HG02943 (cell line): ENCODE measurements around the gene SPINK6.

Experiments used
- ATAC-seq: cut with Tn5 transposase; IDR thresholded peaks from one replicate; pipeline ENCODE4 v1.9.1; 2021; ENCODE audit warnings: mild to moderate bottlenecking, low read depth, moderate library complexity; ENCODE audit not compliant: unreplicated experiment

Gene SPINK6

DNA sequence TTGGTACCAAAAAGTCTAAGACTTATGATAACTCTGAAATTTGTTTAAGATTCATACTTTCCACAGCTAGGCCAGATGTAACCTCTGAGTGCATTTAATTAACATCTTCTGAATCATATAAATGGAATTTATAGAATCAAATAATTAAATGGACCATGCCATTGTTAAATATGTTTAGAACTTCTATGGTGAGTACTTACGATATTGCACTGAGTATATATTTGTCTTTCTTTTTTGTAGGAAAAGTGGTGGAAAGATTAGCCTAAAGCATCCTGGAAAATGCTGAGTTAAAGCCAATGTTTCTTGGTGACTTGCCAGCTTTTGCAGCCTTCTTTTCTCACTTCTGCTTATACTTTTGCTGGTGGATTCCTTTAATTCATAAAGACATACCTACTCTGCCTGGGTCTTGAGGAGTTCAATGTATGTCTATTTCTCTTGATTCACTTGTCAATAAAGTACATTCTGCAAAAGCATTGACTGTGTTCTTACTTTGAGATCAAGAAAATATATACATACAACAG, 11.9 kb downstream of the SPINK6 start:
- no peak for ATAC-seq

GRCh38 chr5:148221508-148221907, 18.7 kb downstream of the SPINK6 start:
- no peak for ATAC-seq

GRCh38 chr5:148224117-148224742, 21.4 kb downstream of the SPINK6 start:
- no peak for ATAC-seq

DNA sequence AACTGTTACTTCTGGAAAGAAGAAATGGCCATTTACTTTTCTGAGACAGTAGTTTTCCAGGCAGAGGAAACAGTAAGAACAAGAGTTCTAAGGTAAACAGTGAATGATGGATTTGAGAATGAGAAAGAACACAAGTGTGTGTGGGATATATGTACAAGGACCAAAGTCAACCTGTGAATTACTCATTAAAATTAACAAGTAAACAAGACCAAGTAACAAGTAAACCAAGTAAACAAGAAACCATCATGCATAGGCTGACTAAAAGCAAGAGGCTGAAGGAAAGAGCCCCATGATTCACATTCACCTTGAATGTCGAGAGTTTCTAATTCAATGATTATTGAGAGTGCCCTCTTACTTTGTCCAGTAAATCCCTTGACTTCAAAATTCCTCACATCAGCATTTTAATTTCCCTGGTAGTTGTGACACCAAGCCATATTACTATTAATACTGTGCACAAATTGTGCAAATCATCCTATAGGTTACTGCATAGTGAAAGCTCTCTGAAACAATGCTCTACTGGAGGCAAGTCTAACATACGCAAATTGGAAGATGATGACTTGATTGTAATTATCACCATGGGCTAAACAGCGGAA, 25.6 kb downstream of the SPINK6 start:
- no peak for ATAC-seq

DNA sequence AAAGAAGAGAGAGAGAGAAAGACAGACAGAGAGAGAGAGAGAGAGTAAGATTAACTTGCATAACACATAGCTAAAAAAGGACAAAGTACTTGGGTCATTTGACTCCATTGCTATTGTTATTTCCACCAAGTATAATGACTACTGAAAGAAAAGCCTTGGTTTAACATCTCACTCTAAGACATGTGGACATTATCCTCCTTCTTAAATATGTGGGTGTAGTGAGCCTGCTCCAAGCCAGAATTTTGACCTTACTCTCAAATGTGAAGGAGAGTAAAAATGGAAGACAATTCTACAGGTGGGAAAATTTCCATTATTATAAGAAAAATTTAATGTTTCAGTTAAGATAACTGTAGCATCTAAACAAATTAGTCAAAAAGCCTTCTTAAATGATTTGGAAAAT, 27.0 kb downstream of the SPINK6 start:
- ATAC-seq, result no peak

GRCh38 chr5:148230240-148230639, 27.4 kb downstream of the SPINK6 start:
- ATAC-seq, result no peak

- no peak for ATAC-seq
Observed at GRCh38 chr5:148237785-148238417, 35.1 kb downstream of the SPINK6 start.

GRCh38 chr5:148238418-148238794, 35.6 kb downstream of the SPINK6 start, which contains the start of gene MARCOL:
Gene MARCOL (plus strand): TSS chr5:148238525. CDS start chr5:148238598, 73 bp downstream.
- no peak for ATAC-seq

- ATAC-seq, result no peak
Observed at GRCh38 chr5:148248894-148249293, 46.1 kb downstream of the SPINK6 start.

- no peak for ATAC-seq
Observed at GRCh38 chr5:148255456-148255855, 52.6 kb downstream of the SPINK6 start.

GRCh38 chr5:148259288-148259687, 56.4 kb downstream of the SPINK6 start:
- no peak for ATAC-seq

DNA sequence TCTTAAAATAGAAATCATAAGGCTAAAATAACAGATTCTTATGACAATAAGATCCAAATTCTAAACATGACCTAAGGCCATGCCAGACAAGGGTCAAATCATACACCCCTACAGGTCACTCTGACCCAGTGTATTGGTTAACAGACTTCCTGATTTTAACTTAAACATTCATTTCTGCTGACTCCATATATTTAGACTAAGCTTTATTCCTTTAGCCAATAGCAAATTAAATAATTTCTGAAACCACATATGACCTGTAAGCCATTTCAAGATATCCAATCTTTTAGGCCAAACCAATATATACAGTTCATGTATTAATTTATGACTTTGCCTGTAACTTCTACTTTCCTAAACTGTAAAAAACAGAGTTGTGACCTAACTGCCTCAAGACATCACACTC, 58.4 kb downstream of the SPINK6 start:
- ATAC-seq, result no peak
